SK-N-MC (cell line): ENCODE data around the gene SMYD3.
A peak's percentile ranks its signal among the peaks of the same experiment; 100 is the strongest.

Experiments used
- DNase-seq: peaks from one replicate; pipeline ENCODE4 v3.0.0-alpha.2; 2011; ENCODE audit warnings: low read depth, low spot score
- H3K27ac ChIP-seq: fragments of 200-600 bp; sonication (generic); 2 replicates; pipeline ENCODE4 v1.5.1; 2016; ENCODE audit warnings: mixed run types
- H3K36me3 ChIP-seq: fragments of 200-600 bp; sonication (generic); 2 replicates; pipeline ENCODE4 v1.6.1; 2017; ENCODE audit warnings: antibody characterized with exemption, low read length, mixed read lengths; ENCODE audit not compliant: insufficient read depth
- H3K4me3 ChIP-seq: fragments of 200-600 bp; sonication (generic); 2 replicates; pipeline ENCODE4 v1.5.1; 2016
- H3K9ac ChIP-seq: fragments of 200-600 bp; sonication (generic); 2 replicates; pipeline ENCODE4 v1.8.0; 2017; ENCODE audit warnings: mixed run types, mixed read lengths; ENCODE audit not compliant: insufficient read length
- H3K9me3 ChIP-seq: fragments of 200-600 bp; sonication (generic); 2 replicates; pipeline ENCODE4 v1.6.1; 2017; ENCODE audit warnings: low read depth, mild to moderate bottlenecking, antibody characterized with exemption, low read length, moderate library complexity, mixed read lengths
- EZH2 ChIP-seq: fragments of 200-600 bp; sonication (generic); IDR thresholded peaks from one replicate; pipeline ENCODE4 v1.6.1; 2017; ENCODE audit warnings: antibody characterized with exemption
- FOXP2 ChIP-seq: optimal IDR thresholded peaks from 2 replicates; pipeline ENCODE3; 2011; ENCODE audit warnings: mild to moderate bottlenecking, moderate library complexity; ENCODE audit not compliant: insufficient read depth; ENCODE audit errors: extremely low read length, control extremely low read depth
- POLR2AphosphoS5 ChIP-seq: IDR thresholded peaks from 2 replicates; pipeline ENCODE4 v1.6.1; 2012; ENCODE audit warnings: mild to moderate bottlenecking, low read depth, low read length, borderline replicate concordance

The SMYD3 gene

GRCh38 chr1:246117066-246117791 is 389.9 kb downstream of the SMYD3 start:
- no peak overlapping the region for H3K27ac ChIP-seq
- no peak for DNase-seq
- no peaks in the 10 kb centered on the region for H3K36me3 ChIP-seq
- no peak overlapping the region for H3K9ac ChIP-seq
- no peak for TF ChIP-seq POLR2AphosphoS5
- no peak for TF ChIP-seq EZH2
- TF ChIP-seq FOXP2 = no peak
- H3K9me3 ChIP-seq = no peaks in the 10 kb centered on the region
- H3K4me3 ChIP-seq = no peak overlapping the region

GRCh38 chr1:246114369-246114768 is 392.7 kb downstream of the SMYD3 start:
- no peak for DNase-seq
- Histone ChIP-seq H3K9ac (no peak overlapping the region), H3K4me3 (no peak overlapping the region), H3K36me3 (no peaks in the 10 kb centered on the region), H3K9me3 (no peaks in the 10 kb centered on the region), H3K27ac (no peak overlapping the region)
- TF ChIP-seq POLR2AphosphoS5 (no peak), FOXP2 (no peak), EZH2 (no peak)

- TF ChIP-seq EZH2 = no peak
- TF ChIP-seq POLR2AphosphoS5 = no peak
- TF ChIP-seq FOXP2 = no peak
- Histone ChIP-seq H3K4me3 (no peak overlapping the region), H3K27ac (no peak overlapping the region), H3K9ac (no peak overlapping the region), H3K36me3 (no peaks in the 10 kb centered on the region), H3K9me3 (no peaks in the 10 kb centered on the region)
- no peak for DNase-seq
Measured at GRCh38 chr1:246113555-246114095, 393.5 kb downstream of the SMYD3 start.

- DNase-seq = no peak
- TF ChIP-seq POLR2AphosphoS5 = no peak
- no peak for TF ChIP-seq EZH2
- TF ChIP-seq FOXP2 = no peak
- Histone ChIP-seq H3K4me3 (no peak overlapping the region), H3K9me3 (no peaks in the 10 kb centered on the region), H3K9ac (no peak overlapping the region), H3K36me3 (no peaks in the 10 kb centered on the region), H3K27ac (no peak overlapping the region)
Measured at GRCh38 chr1:246111570-246111969, 395.5 kb downstream of the SMYD3 start.

- TF ChIP-seq POLR2AphosphoS5 = no peak
- no peak for TF ChIP-seq FOXP2
- TF ChIP-seq EZH2 = no peak
- no peaks in the 10 kb centered on the region for H3K9me3 ChIP-seq
- H3K4me3 ChIP-seq = no peak overlapping the region
- no peak overlapping the region for H3K27ac ChIP-seq
- no peaks in the 10 kb centered on the region for H3K36me3 ChIP-seq
- H3K9ac ChIP-seq = no peak overlapping the region
- DNase-seq = no peak
Measured at GRCh38 chr1:246110343-246111219, 396.5 kb downstream of the SMYD3 start.

GRCh38 chr1:246108278-246108925 is 398.7 kb downstream of the SMYD3 start:
- no peak overlapping the region for H3K27ac ChIP-seq
- no peak for DNase-seq
- TF ChIP-seq POLR2AphosphoS5 = no peak
- TF ChIP-seq FOXP2 = no peak
- no peak for TF ChIP-seq EZH2

GRCh38 chr1:246107516-246108277 is 399.4 kb downstream of the SMYD3 start:
- TF ChIP-seq POLR2AphosphoS5 (no peak), FOXP2 (no peak), EZH2 (no peak)
- no peak overlapping the region for H3K27ac ChIP-seq
- peak; percentile 28 for DNase-seq
- H3K9ac ChIP-seq = no peak overlapping the region
- no peaks in the 10 kb centered on the region for H3K36me3 ChIP-seq
- no peaks in the 10 kb centered on the region for H3K9me3 ChIP-seq
- no peak overlapping the region for H3K4me3 ChIP-seq

More at GRCh38 chr1:246108278-246108925, 398.7 kb downstream of the SMYD3 start:
- no peaks in the 10 kb centered on the region for H3K36me3 ChIP-seq
- H3K9ac ChIP-seq = no peak overlapping the region
- H3K4me3 ChIP-seq = no peak overlapping the region
- no peaks in the 10 kb centered on the region for H3K9me3 ChIP-seq

GRCh38 chr1:246106342-246106763 is 400.7 kb downstream of the SMYD3 start:
- H3K9me3 ChIP-seq = no peaks in the 10 kb centered on the region
- H3K36me3 ChIP-seq = no peaks in the 10 kb centered on the region
- no peak overlapping the region for H3K27ac ChIP-seq
- no peak for TF ChIP-seq POLR2AphosphoS5
- TF ChIP-seq EZH2 = no peak
- TF ChIP-seq FOXP2 = no peak
- no peak overlapping the region for H3K4me3 ChIP-seq
- H3K9ac ChIP-seq = no peak overlapping the region
- DNase-seq = no peak
